Hepatocyte (in vitro differentiated cells): ENCODE data around the gene EYS.

Experiments used
- EZH2 ChIP-seq: fragments of 200-600 bp; sonication (generic); IDR thresholded peaks from 2 replicates; pipeline ENCODE4 v1.6.1; 2016; ENCODE audit warnings: antibody characterized with exemption, mild to moderate bottlenecking, borderline replicate concordance
- EZH2phosphoT487 ChIP-seq: fragments of 200-600 bp; sonication (generic); IDR thresholded peaks from one replicate; pipeline ENCODE4 v1.6.1; 2018; ENCODE audit warnings: antibody characterized with exemption, mild to moderate bottlenecking, low read depth, moderate library complexity; ENCODE audit not compliant: unreplicated experiment, severe bottlenecking
- TF ChIP-seq, protein P1 (sequence below): fragments of 200-600 bp; sonication (generic); IDR thresholded peaks from 2 replicates; pipeline ENCODE4 v1.5.1; 2016; ENCODE audit warnings: antibody characterized with exemption, mild to moderate bottlenecking; ENCODE audit not compliant: poor library complexity

DNA sequence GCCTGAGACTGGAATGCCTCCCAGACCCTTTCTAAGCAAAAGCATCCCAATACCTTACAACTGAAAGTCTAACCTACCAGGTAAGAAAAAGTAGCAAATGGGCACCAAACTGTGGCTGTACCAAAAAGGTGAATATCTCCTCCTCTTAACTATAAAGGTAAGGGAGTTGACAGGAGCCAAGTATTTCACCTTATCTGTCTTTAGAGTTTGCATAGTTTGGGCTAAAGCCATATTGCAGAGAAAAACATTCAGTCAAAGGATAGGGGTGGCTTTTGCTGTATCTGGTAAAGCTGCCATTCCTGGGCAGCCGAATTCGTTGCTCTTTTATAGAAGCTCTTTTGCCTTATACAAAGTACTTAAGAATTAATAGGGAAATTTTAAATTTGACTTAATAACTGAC lies 2033.3 kb downstream of the EYS start:
- TF ChIP-seq, protein P1, sequence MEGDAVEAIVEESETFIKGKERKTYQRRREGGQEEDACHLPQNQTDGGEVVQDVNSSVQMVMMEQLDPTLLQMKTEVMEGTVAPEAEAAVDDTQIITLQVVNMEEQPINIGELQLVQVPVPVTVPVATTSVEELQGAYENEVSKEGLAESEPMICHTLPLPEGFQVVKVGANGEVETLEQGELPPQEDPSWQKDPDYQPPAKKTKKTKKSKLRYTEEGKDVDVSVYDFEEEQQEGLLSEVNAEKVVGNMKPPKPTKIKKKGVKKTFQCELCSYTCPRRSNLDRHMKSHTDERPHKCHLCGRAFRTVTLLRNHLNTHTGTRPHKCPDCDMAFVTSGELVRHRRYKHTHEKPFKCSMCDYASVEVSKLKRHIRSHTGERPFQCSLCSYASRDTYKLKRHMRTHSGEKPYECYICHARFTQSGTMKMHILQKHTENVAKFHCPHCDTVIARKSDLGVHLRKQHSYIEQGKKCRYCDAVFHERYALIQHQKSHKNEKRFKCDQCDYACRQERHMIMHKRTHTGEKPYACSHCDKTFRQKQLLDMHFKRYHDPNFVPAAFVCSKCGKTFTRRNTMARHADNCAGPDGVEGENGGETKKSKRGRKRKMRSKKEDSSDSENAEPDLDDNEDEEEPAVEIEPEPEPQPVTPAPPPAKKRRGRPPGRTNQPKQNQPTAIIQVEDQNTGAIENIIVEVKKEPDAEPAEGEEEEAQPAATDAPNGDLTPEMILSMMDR, result no peak
- no peak for TF ChIP-seq EZH2phosphoT487
- TF ChIP-seq EZH2, result no peak
